ENCODE measurements around the gene LRCH1.
"Not testable (repeated sequence)": the region's sequence is repeated elsewhere in the genome, so short reads cannot be mapped to it uniquely, and the experiment has no call there.

Gene LRCH1

GRCh38 chr13:46761174-46761573 is 208.2 kb downstream of the LRCH1 start:
- DNase-seq = no peak

- no peak for DNase-seq
Measured at GRCh38 chr13:46761866-46762265, 208.9 kb downstream of the LRCH1 start.

GRCh38 chr13:46769925-46770324 is 217.0 kb downstream of the LRCH1 start:
- DNase-seq = not testable (repeated sequence)

GRCh38 chr13:46771693-46772092 is 218.7 kb downstream of the LRCH1 start:
- no peak for DNase-seq

GRCh38 chr13:46773541-46773940 is 220.6 kb downstream of the LRCH1 start:
- no peak for DNase-seq

- DNase-seq = no peak
Measured at GRCh38 chr13:46775385-46776107, 222.6 kb downstream of the LRCH1 start.

GRCh38 chr13:46778095-46778494 is 225.1 kb downstream of the LRCH1 start:
- DNase-seq = no peak

GRCh38 chr13:46778890-46779289 is 225.9 kb downstream of the LRCH1 start:
- DNase-seq = no peak

- DNase-seq = no peak
Measured at GRCh38 chr13:46782066-46782465, 229.1 kb downstream of the LRCH1 start.

- DNase-seq = no peak
Measured at GRCh38 chr13:46782691-46783090, 229.7 kb downstream of the LRCH1 start.

- no peak for DNase-seq
Measured at GRCh38 chr13:46783504-46783903, 230.5 kb downstream of the LRCH1 start.

GRCh38 chr13:46795321-46795720 is 242.4 kb downstream of the LRCH1 start:
- no peak for DNase-seq

GRCh38 chr13:46796129-46796514 is 243.2 kb downstream of the LRCH1 start:
- no peak for DNase-seq

GRCh38 chr13:46796515-46797474 is 243.8 kb downstream of the LRCH1 start, which contains the start of gene ESD:
ESD (minus strand) TSS chr13:46797161; CDS start chr13:46791413, 5,748 bp downstream.
- DNase-seq = peak; percentile 72

GRCh38 chr13:46797501-46798237 is 244.7 kb downstream of the LRCH1 start:
- no peak for DNase-seq

GRCh38 chr13:46799139-46799538 is 246.2 kb downstream of the LRCH1 start:
- DNase-seq = no peak

GRCh38 chr13:46801858-46802257 is 248.9 kb downstream of the LRCH1 start:
- no peak for DNase-seq
